Heart right ventricle (tissue), 16 donors: Measurements from ENCODE around the gene TSPAN9. TPM values are rescaled to one million over a fixed set of nuclear protein-coding genes. Genes with fewer than 3 reads are reported as not detected.

Experiments
- ATAC-seq, 8 donors: fragments of 200-7000 bp; cut with Tn5 transposase; one replicate each; pipeline ENCODE4 v1.9.1; 2020; ENCODE audit warnings: mild to moderate bottlenecking in 8 of 8, moderate library complexity in 8 of 8, moderate number of reproducible peaks in 1 of 8
- DNase-seq, 2 donors: peaks; one replicate each; pipeline ENCODE4 v3.0.0-alpha.2; 2020
- H3K27ac ChIP-seq, 10 donors: fragments of 200-600 bp; sonication (generic) in 2 of 10; one replicate each; pipeline versions ENCODE4 v1.5.0 to v1.8.0; 2020 to 2022; ENCODE audit warnings: mild to moderate bottlenecking in 3 of 10
- H3K27me3 ChIP-seq, 7 donors: fragments of 200-600 bp; one replicate each; pipeline ENCODE4 v1.8.0; 2021 to 2022; ENCODE audit warnings: mild to moderate bottlenecking in 2 of 7
- H3K36me3 ChIP-seq, 9 donors: fragments of 200-600 bp; sonication (generic) in 1 of 9; one replicate each; pipeline versions ENCODE4 v1.5.0 to v1.8.0; 2020 to 2022; ENCODE audit warnings: mild to moderate bottlenecking in 2 of 9
- H3K4me1 ChIP-seq, 9 donors: fragments of 200-600 bp; sonication (generic) in 1 of 9; one replicate each; pipeline versions ENCODE4 v1.5.0 to v1.8.0; 2020 to 2022; ENCODE audit warnings: mild to moderate bottlenecking in 4 of 9
- H3K4me3 ChIP-seq, 10 donors: fragments of 200-600 bp; sonication (generic) in 2 of 10; one replicate each; pipeline versions ENCODE4 v1.5.0 to v1.8.0; 2020 to 2022; ENCODE audit warnings: mild to moderate bottlenecking in 7 of 10, moderate library complexity in 2 of 10
- H3K9me3 ChIP-seq, 11 donors: fragments of 200-600 bp in 10 of 11; sonication (generic) in 2 of 11; one replicate each; pipeline versions ENCODE4 v1.5.0 to v1.8.0; 2013 to 2022; ENCODE audit warnings: mild to moderate bottlenecking in 2 of 11, control low read depth in 1 of 11, moderate library complexity in 1 of 11
- WGBS, 2 donors: extraction: QIAGEN DNeasy Blood & Tissue Kit; methylation state at CpG; one replicate each; pipeline ENCODE4 v1.1.7; 2013; ENCODE audit warnings: inconsistent platforms in 1 of 2; 5-methylcytosine and 5-hydroxymethylcytosine counted together
- intact Hi-C, 10 donors: fragments of 100-400 bp; cut with DNase I; formaldehyde crosslinking; loops; one replicate each; pipeline versions ENCODE4 v1.11.1 to v1.14.2; 2022
- polyA plus RNA-seq, 2 donors: library from polyadenylated mRNA; stranded (reverse); fragments of 200-250 nt; gene quantifications; one replicate each; pipeline ENCODE4 v1.2.3, GENCODE V29; 2013
- total RNA-seq, 10 donors: library from RNA; stranded (reverse); fragmentation: NEBNext Ultra II Directional in 3 of 10; extraction: Animal tissue kit (Norgen Biotek cat#: 25700) in 3 of 10; gene quantifications; one replicate each; pipeline versions ENCODE4 v1.2.1 to v1.2.4, GENCODE V29; 2021 to 2023
- TF ChIP-seq, protein P1 (sequence below), 9 donors: fragments of 200-600 bp; sonication (generic) in 2 of 9; IDR thresholded peaks; one replicate each; pipeline versions ENCODE4 v1.5.0 to v1.8.0; 2021 to 2022; ENCODE audit warnings: antibody characterized with exemption in 9 of 9, mild to moderate bottlenecking in 5 of 9, moderate library complexity in 1 of 9
- donor health status: Arrhythmogenic right ventricular cardiomyopathy.
- donor health status: ischemic (EF 13 %, LVEDD 7.1; RV severe dilation, severe dysfunction).
- donor health status: healthy with polysubstance abuse.
- donor health status: DM: no; HTN: yes; CAD: no.
- donor health status: DM: no; HTN: no; CAD: no.
- donor health status: ischemic (EF 25% LVEDD 6.9; RV normal size, moderate dysfunction).
- donor health status: ischemic (EF 25% LVEDD 5.7; RV mildly dilated, moderate dysfunction).
- donor health status: healthy.
- donor health status: DM: yes; HTN: yes; CAD: no.
- donor health status: Ischemic cardiomyopathy.
- donor health status: ischemic (EF 35%, LVEDD 5.7; RV mildly dilated, moderate dysfunction).
- donor health status: nonischemic (EF 11% LVEDD 7.7; RV severe dilation, severe dysfunction).
- donor health status: DM: yes; HTN: yes; CAD: no.
- donor health status: PGD.
- donor health status: ischemic (EF 29% LVEDD 5.4; RV normal size, mild dysfunction).
- donor health status: nonischemic (EF 23%, LVEDD 6.1; RV moderate dilation, normal function).

TSPAN9 gene
- total and polyA plus RNA-seq, 12 donors: 63.0 to 401 (median 251) TPM

DNA sequence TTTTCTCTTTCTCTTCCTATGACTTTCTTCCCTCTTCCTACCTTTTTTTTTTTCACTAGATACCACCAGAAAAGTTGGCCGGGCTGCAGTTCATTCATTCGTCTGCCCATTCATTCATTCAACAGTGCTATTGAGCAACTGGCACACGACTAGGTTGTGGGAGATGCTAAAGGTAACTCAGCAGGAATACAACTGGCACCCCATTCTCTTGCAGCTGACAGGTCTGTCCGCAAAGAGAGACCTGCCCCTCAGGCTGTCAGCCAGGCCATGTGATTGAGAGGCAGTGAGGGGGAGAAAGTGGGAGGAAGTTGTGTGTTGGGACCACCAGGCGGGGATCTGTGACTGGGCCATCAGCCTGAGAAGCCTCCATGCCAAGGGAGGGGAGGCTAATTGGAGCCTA, 105.2 kb downstream of the TSPAN9 start:
- TF ChIP-seq, protein P1, sequence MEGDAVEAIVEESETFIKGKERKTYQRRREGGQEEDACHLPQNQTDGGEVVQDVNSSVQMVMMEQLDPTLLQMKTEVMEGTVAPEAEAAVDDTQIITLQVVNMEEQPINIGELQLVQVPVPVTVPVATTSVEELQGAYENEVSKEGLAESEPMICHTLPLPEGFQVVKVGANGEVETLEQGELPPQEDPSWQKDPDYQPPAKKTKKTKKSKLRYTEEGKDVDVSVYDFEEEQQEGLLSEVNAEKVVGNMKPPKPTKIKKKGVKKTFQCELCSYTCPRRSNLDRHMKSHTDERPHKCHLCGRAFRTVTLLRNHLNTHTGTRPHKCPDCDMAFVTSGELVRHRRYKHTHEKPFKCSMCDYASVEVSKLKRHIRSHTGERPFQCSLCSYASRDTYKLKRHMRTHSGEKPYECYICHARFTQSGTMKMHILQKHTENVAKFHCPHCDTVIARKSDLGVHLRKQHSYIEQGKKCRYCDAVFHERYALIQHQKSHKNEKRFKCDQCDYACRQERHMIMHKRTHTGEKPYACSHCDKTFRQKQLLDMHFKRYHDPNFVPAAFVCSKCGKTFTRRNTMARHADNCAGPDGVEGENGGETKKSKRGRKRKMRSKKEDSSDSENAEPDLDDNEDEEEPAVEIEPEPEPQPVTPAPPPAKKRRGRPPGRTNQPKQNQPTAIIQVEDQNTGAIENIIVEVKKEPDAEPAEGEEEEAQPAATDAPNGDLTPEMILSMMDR (IDR thresholded peaks at IDR 0.05): no peak
- no peak overlapping the region for H3K27ac ChIP-seq
- intact Hi-C loops: no loop called here
- ATAC-seq (no peak), DNase-seq (no peak)
- H3K27me3 ChIP-seq: no peaks in the 10 kb centered on the region
- 71 to 79% methylated on average over 5 of the region's 5 CpGs for WGBS, 2 donors
- no peaks in the 10 kb centered on the region for H3K9me3 ChIP-seq
- H3K4me1 ChIP-seq: peaks cover 7 to 64% (median 49%) of the 10 kb centered on the region in 9 donors
- H3K36me3 ChIP-seq: no peaks in the 10 kb centered on the region
- no peak overlapping the region for H3K4me3 ChIP-seq

DNA sequence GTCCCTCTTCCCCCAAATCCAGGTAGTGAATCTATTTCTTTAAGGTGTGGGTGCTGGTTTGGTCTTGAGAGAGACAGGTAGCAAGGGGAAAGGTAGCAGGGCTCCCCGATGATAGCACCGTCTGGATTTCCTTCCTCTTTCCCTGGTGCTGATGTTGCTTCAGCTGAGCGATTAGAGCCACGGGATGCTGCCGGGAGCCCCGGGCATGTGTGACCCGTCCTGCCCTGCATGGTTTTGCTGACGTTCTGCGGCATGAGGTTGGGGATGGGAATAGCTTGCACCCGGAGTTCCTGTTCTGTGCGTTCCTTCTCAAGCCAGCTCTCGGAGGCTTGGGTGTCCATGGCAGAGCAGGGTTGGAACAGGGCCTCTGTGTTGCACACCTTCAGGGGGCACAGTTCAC, 107.3 kb downstream of the TSPAN9 start:
- 72% methylated on average over 12 of the region's 12 CpGs for WGBS, 2 donors
- intact Hi-C loops: no loop called here
- TF ChIP-seq, protein P1 (IDR thresholded peaks at IDR 0.05): no peak
- Histone ChIP-seq H3K4me3 (no peak overlapping the region), H3K36me3 (no peaks in the 10 kb centered on the region), H3K4me1 (peaks cover 4 to 72% (median 57%) of the 10 kb centered on the region in 9 donors), H3K27ac (peak overlapping the region in 9 of 10 donors; percentile 62 to 94 (median 80)), H3K27me3 (no peaks in the 10 kb centered on the region), H3K9me3 (no peaks in the 10 kb centered on the region)
- DNase-seq (no peak), ATAC-seq (peak in 3 of 8 donors; percentile 4 to 41 (median 8))

DNA sequence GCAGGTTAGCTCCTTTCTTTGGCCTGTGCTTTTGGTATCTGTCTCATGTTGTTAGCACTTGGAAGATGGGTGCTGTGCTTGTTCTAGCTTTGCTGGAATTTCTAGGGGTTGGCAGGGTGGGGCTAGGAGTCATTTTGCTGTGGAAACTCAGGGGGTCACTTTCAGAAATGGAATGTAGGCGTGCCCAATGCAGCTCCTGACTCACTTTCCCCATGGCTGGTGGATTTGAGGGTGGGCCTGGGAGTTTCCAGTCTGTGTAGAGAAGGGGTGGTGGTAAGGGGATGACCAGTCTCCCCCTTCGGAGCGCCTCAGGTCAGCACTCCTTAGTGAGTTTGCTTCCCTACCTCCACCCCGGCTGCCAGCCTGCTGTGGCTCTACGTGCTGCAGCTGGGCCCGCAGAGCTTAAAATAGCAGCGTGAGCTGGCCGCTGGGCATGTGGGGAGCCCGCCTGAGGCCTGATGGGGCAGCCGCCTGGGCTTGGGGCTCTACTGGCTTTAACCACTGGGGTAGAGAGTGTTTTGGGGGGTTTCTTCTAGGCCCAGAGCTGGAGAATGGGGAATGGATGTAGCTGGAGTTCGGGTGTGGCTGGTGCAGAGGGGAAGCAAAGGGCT, 108.2 kb downstream of the TSPAN9 start:
- Histone ChIP-seq H3K27ac (peak overlapping the region; percentile 62 to 94 (median 80)), H3K27me3 (no peaks in the 10 kb centered on the region), H3K9me3 (no peaks in the 10 kb centered on the region), H3K36me3 (no peaks in the 10 kb centered on the region), H3K4me1 (peaks cover 4 to 72% (median 59%) of the 10 kb centered on the region in 9 donors), H3K4me3 (no peak overlapping the region)
- TF ChIP-seq, protein P1 (IDR thresholded peaks at IDR 0.05): no peak
- 55 to 76% methylated on average over 11 of the region's 11 CpGs for WGBS, 2 donors
- ATAC-seq (peak; percentile 79 to 93 (median 86)), DNase-seq (peak; percentile 62 to 74)
- intact Hi-C loops: loop anchor here in 2 of 10 donors (5.0 kb wide), 2 partner anchors 33 to 43 kb away; no protein-coding TSS in a partner anchor

DNA sequence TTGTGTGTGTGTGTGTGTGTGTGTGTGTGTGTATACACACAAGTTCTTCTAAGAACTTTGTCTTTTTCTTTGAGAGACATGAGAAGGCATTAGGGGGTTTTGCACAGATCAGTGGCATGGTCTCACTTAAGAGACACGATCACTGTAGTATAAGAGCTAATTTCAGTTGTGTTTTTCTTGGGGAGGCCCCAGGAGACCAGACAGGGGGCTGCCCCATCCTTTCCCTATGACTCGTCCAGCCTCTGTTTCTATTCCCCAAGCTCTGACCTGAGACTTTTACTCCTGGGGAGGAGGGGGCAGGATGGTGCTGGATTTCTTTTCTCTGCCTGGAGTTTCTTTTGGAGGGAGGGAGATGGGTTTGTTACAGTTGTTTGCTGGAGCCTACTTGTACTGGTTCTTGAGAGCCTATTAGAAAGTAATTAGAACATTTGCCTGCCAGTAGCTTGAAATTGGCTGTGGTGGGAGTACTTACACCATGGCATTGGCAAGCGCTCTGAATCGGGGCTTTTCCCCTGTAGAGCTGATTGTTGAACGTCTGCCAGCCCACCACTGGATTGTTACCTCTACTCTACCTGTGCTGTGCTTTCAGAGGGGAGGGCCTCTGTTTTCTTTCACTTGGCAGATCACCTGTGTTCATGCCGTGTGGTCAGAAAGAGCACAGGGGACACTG, 109.5 kb downstream of the TSPAN9 start:
- H3K27me3 ChIP-seq: no peaks in the 10 kb centered on the region
- no peak overlapping the region for H3K4me3 ChIP-seq
- no peaks in the 10 kb centered on the region for H3K36me3 ChIP-seq
- peak overlapping the region in 6 of 10 donors; percentile 79 to 94 (median 86) for H3K27ac ChIP-seq
- DNase-seq (no peak), ATAC-seq (no peak)
- H3K9me3 ChIP-seq: no peaks in the 10 kb centered on the region
- TF ChIP-seq, protein P1 (IDR thresholded peaks at IDR 0.05): no peak
- H3K4me1 ChIP-seq: peaks cover 4 to 71% (median 60%) of the 10 kb centered on the region in 9 donors
- intact Hi-C loops: loop anchor here in 2 of 10 donors (5.0 kb wide), 2 partner anchors 34 to 44 kb away; no protein-coding TSS in a partner anchor
- 66 to 67% methylated on average over 6 of the region's 6 CpGs for WGBS, 2 donors
